HFF-Myc (cell line): Measurements from ENCODE around the gene OR51I2.

Source experiments
- DNase-seq: peaks from one replicate; pipeline ENCODE4 v3.0.0-alpha.2; 2011; ENCODE audit warnings: low read depth; ENCODE audit errors: extremely low read depth
- H3K4me3 ChIP-seq: replicated peaks from 2 replicates; pipeline ENCODE4 v1.5.1; 2011; ENCODE audit warnings: low read depth, mild to moderate bottlenecking, control low read depth, low read length
- CTCF ChIP-seq: IDR thresholded peaks from 2 replicates; pipeline ENCODE4 v1.5.1; 2012; ENCODE audit warnings: mild to moderate bottlenecking, low read depth, low read length, control low read depth; ENCODE audit errors: missing control alignments

Gene OR51I2

GRCh38 chr11:5449432-5449831 lies 309 bp downstream of the OR51I2 start:
- no peak for TF ChIP-seq CTCF
- no peak overlapping the region for H3K4me3 ChIP-seq
- no peak for DNase-seq

- no peak overlapping the region for H3K4me3 ChIP-seq
- DNase-seq: no peak
- no peak for TF ChIP-seq CTCF
Measured at GRCh38 chr11:5460983-5461621, 12.0 kb downstream of the OR51I2 start.

GRCh38 chr11:5467527-5467926 lies 18.4 kb downstream of the OR51I2 start:
- DNase-seq: no peak
- H3K4me3 ChIP-seq: no peak overlapping the region
- TF ChIP-seq CTCF: no peak

- no peak for TF ChIP-seq CTCF
- H3K4me3 ChIP-seq: no peak overlapping the region
- no peak for DNase-seq
Measured at GRCh38 chr11:5473921-5474320, 24.8 kb downstream of the OR51I2 start.

- peak; percentile 75 for TF ChIP-seq CTCF
- peak; percentile 14 for DNase-seq
- H3K4me3 ChIP-seq: no peak overlapping the region
Measured at GRCh38 chr11:5476186-5476819, 27.2 kb downstream of the OR51I2 start.

GRCh38 chr11:5486003-5486402 lies 36.9 kb downstream of the OR51I2 start:
- no peak overlapping the region for H3K4me3 ChIP-seq
- DNase-seq: no peak
- TF ChIP-seq CTCF: no peak
